GM15510 (cell line): ENCODE measurements around the gene TUBGCP2.

Experiments
- POLR2A ChIP-seq: IDR thresholded peaks from 3 replicates; pipeline ENCODE4 v1.6.1; 2011; ENCODE audit warnings: borderline replicate concordance; ENCODE audit not compliant: insufficient read length; ENCODE audit errors: extremely low read depth

The TUBGCP2 gene

GRCh38 chr10:133318494-133319127, 9.9 kb upstream of the TUBGCP2 start:
- no peak for TF ChIP-seq POLR2A

GRCh38 chr10:133316732-133317131, 8.1 kb upstream of the TUBGCP2 start:
- no peak for TF ChIP-seq POLR2A

GRCh38 chr10:133316266-133316665, 7.6 kb upstream of the TUBGCP2 start:
- no peak for TF ChIP-seq POLR2A

- TF ChIP-seq POLR2A: no peak
Measured at GRCh38 chr10:133315847-133316246, 7.2 kb upstream of the TUBGCP2 start.

- TF ChIP-seq POLR2A: no peak
Measured at GRCh38 chr10:133314911-133315310, 6.2 kb upstream of the TUBGCP2 start.

- TF ChIP-seq POLR2A: no peak
Measured at GRCh38 chr10:133313192-133313591, 4.5 kb upstream of the TUBGCP2 start.

GRCh38 chr10:133312769-133313145, 4.1 kb upstream of the TUBGCP2 start:
- TF ChIP-seq POLR2A: no peak

GRCh38 chr10:133312016-133312768, 3.5 kb upstream of the TUBGCP2 start:
- no peak for TF ChIP-seq POLR2A

GRCh38 chr10:133311570-133311969, 2.9 kb upstream of the TUBGCP2 start:
- no peak for TF ChIP-seq POLR2A

GRCh38 chr10:133310789-133311188, 2.1 kb upstream of the TUBGCP2 start:
- no peak for TF ChIP-seq POLR2A

GRCh38 chr10:133310399-133310755, 1.7 kb upstream of the TUBGCP2 start:
- no peak for TF ChIP-seq POLR2A

- TF ChIP-seq POLR2A: no peak
Measured at GRCh38 chr10:133309720-133310398, 1.2 kb upstream of the TUBGCP2 start.

- no peak for TF ChIP-seq POLR2A
Measured at GRCh38 chr10:133309100-133309719, 538 bp upstream of the TUBGCP2 start.

- no peak for TF ChIP-seq POLR2A
Measured at GRCh38 chr10:133307776-133308420, 774 bp downstream of the TUBGCP2 start.

GRCh38 chr10:133306941-133307379, 1.7 kb downstream of the TUBGCP2 start:
- TF ChIP-seq POLR2A: no peak

- no peak for TF ChIP-seq POLR2A
Measured at GRCh38 chr10:133306097-133306476, 2.6 kb downstream of the TUBGCP2 start.

GRCh38 chr10:133303206-133303605, 5.5 kb downstream of the TUBGCP2 start:
- TF ChIP-seq POLR2A: no peak
